ENCODE measurements around the gene PPP6R2.

PPP6R2 gene

GRCh38 chr22:50300620-50301257 lies 42.4 kb upstream of the PPP6R2 start:
- Histone ChIP-seq H3K4me1 (ENCODE audit: low read depth, poor library complexity, severe bottlenecking) (no peaks in the 10 kb centered on the region), H3K79me2 (ENCODE audit: insufficient read depth, low read depth) (no peaks in the 10 kb centered on the region), H3K27ac (no peak overlapping the region), H2AFZ (ENCODE audit: low read depth) (no peak overlapping the region), H3K27me3 (ENCODE audit: insufficient read depth, low read depth) (no peaks in the 10 kb centered on the region), H3K4me3 (IDR thresholded peaks at IDR 0.05; ENCODE audit: insufficient read depth, low read depth, low read length) (no peak overlapping the region), H3K4me2 (no peak overlapping the region), H3K9ac (no peak overlapping the region), H3K36me3 (ENCODE audit: insufficient read depth) (no peaks in the 10 kb centered on the region), H4K20me1 (ENCODE audit: insufficient read depth) (no peaks in the 10 kb centered on the region)
- TF ChIP-seq, protein P1, sequence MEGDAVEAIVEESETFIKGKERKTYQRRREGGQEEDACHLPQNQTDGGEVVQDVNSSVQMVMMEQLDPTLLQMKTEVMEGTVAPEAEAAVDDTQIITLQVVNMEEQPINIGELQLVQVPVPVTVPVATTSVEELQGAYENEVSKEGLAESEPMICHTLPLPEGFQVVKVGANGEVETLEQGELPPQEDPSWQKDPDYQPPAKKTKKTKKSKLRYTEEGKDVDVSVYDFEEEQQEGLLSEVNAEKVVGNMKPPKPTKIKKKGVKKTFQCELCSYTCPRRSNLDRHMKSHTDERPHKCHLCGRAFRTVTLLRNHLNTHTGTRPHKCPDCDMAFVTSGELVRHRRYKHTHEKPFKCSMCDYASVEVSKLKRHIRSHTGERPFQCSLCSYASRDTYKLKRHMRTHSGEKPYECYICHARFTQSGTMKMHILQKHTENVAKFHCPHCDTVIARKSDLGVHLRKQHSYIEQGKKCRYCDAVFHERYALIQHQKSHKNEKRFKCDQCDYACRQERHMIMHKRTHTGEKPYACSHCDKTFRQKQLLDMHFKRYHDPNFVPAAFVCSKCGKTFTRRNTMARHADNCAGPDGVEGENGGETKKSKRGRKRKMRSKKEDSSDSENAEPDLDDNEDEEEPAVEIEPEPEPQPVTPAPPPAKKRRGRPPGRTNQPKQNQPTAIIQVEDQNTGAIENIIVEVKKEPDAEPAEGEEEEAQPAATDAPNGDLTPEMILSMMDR (conservative IDR thresholded peaks at IDR 0.05; ENCODE audit: low read depth, low read length): no peak

DNA sequence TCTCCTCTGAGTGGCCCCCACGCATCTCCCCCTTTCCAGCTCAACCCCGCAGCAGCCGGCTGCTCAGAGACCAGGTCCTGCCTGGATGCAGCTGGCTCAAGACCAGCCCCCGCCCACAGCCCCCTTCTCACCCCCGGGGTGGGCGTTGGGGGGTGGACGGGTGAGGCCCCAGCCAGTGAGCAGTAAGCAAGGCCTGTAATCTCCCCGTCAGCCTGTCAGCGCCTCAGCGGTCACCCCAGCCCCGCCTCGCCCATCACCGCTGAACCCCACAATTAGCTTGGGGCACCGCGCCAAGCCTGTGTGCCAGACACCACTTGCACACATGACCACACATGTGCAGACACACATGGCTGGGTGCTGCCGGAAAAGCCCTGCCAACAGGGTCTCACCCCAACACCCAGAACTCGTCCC lies 41.5 kb upstream of the PPP6R2 start:
- H3K4me1 ChIP-seq (ENCODE audit: low read depth, poor library complexity, severe bottlenecking): peaks cover 4% of the 10 kb centered on the region
- H3K27me3 ChIP-seq (ENCODE audit: insufficient read depth, low read depth): no peaks in the 10 kb centered on the region
- H2AFZ ChIP-seq (ENCODE audit: low read depth): no peak overlapping the region
- no peaks in the 10 kb centered on the region for H3K36me3 ChIP-seq (ENCODE audit: insufficient read depth)
- no peak overlapping the region for H3K4me2 ChIP-seq
- TF ChIP-seq, protein P1 (conservative IDR thresholded peaks at IDR 0.05; ENCODE audit: low read depth, low read length): no peak
- no peak overlapping the region for H3K9ac ChIP-seq
- no peaks in the 10 kb centered on the region for H3K79me2 ChIP-seq (ENCODE audit: insufficient read depth, low read depth)
- no peaks in the 10 kb centered on the region for H4K20me1 ChIP-seq (ENCODE audit: insufficient read depth)
- H3K4me3 ChIP-seq (IDR thresholded peaks at IDR 0.05; ENCODE audit: insufficient read depth, low read depth, low read length): no peak overlapping the region
- no peak overlapping the region for H3K27ac ChIP-seq

DNA sequence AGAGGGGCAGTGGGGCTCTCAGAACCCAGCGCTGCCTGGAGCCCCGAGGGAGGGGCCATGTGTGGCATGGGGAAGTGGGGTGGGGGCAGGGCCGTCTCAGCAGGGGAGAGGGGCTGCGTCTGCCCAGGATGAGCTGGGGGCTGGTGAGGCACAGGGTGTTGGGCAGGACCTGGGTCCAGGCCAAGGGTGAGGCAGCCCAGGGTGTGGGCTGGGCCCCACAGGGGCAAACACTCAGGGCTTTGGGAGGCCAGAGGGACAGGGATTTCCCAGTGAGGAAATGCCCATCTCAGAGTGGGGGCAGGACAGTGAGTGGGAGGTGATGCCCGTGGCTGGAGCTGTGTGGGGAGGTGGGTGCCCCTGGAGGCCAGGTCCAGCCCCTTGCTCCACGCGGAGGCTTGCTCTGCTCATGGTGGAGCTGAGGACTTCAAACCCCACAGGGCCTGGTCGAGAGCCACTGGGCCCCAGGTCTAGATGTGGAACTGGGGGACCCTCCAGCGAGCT lies 41.0 kb upstream of the PPP6R2 start:
- Histone ChIP-seq H3K4me2 (no peak overlapping the region), H3K27ac (no peak overlapping the region), H3K4me3 (IDR thresholded peaks at IDR 0.05; ENCODE audit: insufficient read depth, low read depth, low read length) (no peak overlapping the region), H3K27me3 (ENCODE audit: insufficient read depth, low read depth) (no peaks in the 10 kb centered on the region), H3K79me2 (ENCODE audit: insufficient read depth, low read depth) (no peaks in the 10 kb centered on the region), H2AFZ (ENCODE audit: low read depth) (no peak overlapping the region), H4K20me1 (ENCODE audit: insufficient read depth) (no peaks in the 10 kb centered on the region), H3K9ac (no peak overlapping the region), H3K4me1 (ENCODE audit: low read depth, poor library complexity, severe bottlenecking) (peaks cover 4% of the 10 kb centered on the region), H3K36me3 (ENCODE audit: insufficient read depth) (no peaks in the 10 kb centered on the region)
- TF ChIP-seq, protein P1 (conservative IDR thresholded peaks at IDR 0.05; ENCODE audit: low read depth, low read length): no peak

GRCh38 chr22:50302564-50302963 lies 40.6 kb upstream of the PPP6R2 start:
- no peaks in the 10 kb centered on the region for H4K20me1 ChIP-seq (ENCODE audit: insufficient read depth)
- H3K4me2 ChIP-seq: no peak overlapping the region
- H3K27me3 ChIP-seq (ENCODE audit: insufficient read depth, low read depth): no peaks in the 10 kb centered on the region
- no peaks in the 10 kb centered on the region for H3K36me3 ChIP-seq (ENCODE audit: insufficient read depth)
- peaks cover 4% of the 10 kb centered on the region for H3K4me1 ChIP-seq (ENCODE audit: low read depth, poor library complexity, severe bottlenecking)
- no peak overlapping the region for H3K9ac ChIP-seq
- no peak overlapping the region for H3K27ac ChIP-seq
- TF ChIP-seq, protein P1 (conservative IDR thresholded peaks at IDR 0.05; ENCODE audit: low read depth, low read length): no peak
- H3K79me2 ChIP-seq (ENCODE audit: insufficient read depth, low read depth): no peaks in the 10 kb centered on the region
- H2AFZ ChIP-seq (ENCODE audit: low read depth): no peak overlapping the region
- no peak overlapping the region for H3K4me3 ChIP-seq (IDR thresholded peaks at IDR 0.05; ENCODE audit: insufficient read depth, low read depth, low read length)
